SK-N-SH (cell line): ENCODE measurements around the gene CCDC57. TPM values are rescaled to one million over a fixed set of nuclear protein-coding genes. Genes with fewer than 3 reads are reported as not detected.

Source experiments
- CTCF ChIA-PET: fragments of 300-600, 350-600 bp; formaldehyde crosslinking; extraction: SDS; loops from one replicate; lab custom pipeline; 2021; lab: Yijun Ruan, JAX
- POLR2A ChIA-PET: fragments of 350-600 bp; sonication (Branson Sonifier 250); formaldehyde crosslinking; extraction: SDS; loops from one replicate; lab custom pipeline; 2020; ENCODE audit warnings: antibody characterized with exemption, inconsistent platforms; lab: Yijun Ruan, JAX
- DNase-seq: peaks from one replicate; pipeline ENCODE4 v3.0.0; 2012
- H2AFZ ChIP-seq: fragments of 200-600 bp; sonication (generic); 2 replicates; pipeline ENCODE4 v1.8.1; 2016; ENCODE audit warnings: antibody characterized with exemption, mild to moderate bottlenecking, low read depth
- H3F3A ChIP-seq: fragments of 200-600 bp; sonication (generic); replicated peaks from 2 replicates; pipeline ENCODE3; 2016; ENCODE audit warnings: antibody characterized with exemption, mild to moderate bottlenecking; ENCODE audit not compliant: insufficient read depth
- H3K27ac ChIP-seq, 2 experiments: fragments of 200-500 bp in 1 of 2; fragments of 200-600 bp in 1 of 2; sonication (Bioruptor generic) in 1 of 2; sonication (generic), shearing (Covaris generic) in 1 of 2; 2 replicates each; pipeline versions ENCODE4 v1.5.1 to v1.6.1; 2014 to 2016; ENCODE audit warnings: low read depth in 2 of 2, inconsistent platforms in 1 of 2, low read length in 1 of 2, mild to moderate bottlenecking in 1 of 2, mixed read lengths in 1 of 2
- H3K27me3 ChIP-seq: fragments of 200-600 bp; sonication (generic), shearing (Covaris generic); 2 replicates; pipeline ENCODE4 v1.6.1; 2016; ENCODE audit warnings: mixed run types; ENCODE audit not compliant: insufficient read depth
- H3K36me3 ChIP-seq, 2 experiments: fragments of 200-500 bp in 1 of 2; fragments of 200-600 bp in 1 of 2; sonication (Bioruptor generic) in 1 of 2; sonication (generic) in 1 of 2; replicated peaks in 1 of 2; 2 replicates each; pipeline versions ENCODE3 to v1.5.1; 2014 to 2016; ENCODE audit warnings: low read length in 1 of 2, mild to moderate bottlenecking in 1 of 2; ENCODE audit not compliant: insufficient read depth in 2 of 2, control insufficient read depth in 1 of 2
- H3K4me1 ChIP-seq, 2 experiments: fragments of 200-500 bp in 1 of 2; fragments of 200-600 bp in 1 of 2; sonication (Bioruptor generic) in 1 of 2; sonication (generic), shearing (Covaris generic) in 1 of 2; 2 replicates each; pipeline versions ENCODE4 v1.5.1 to v1.6.1; 2014 to 2016; ENCODE audit warnings: low read depth in 1 of 2, low read length in 1 of 2, mixed run types in 1 of 2; ENCODE audit not compliant: insufficient read depth in 2 of 2, control insufficient read depth in 1 of 2
- H3K4me2 ChIP-seq: fragments of 200-600 bp; sonication (generic), shearing (Covaris generic); 2 replicates; pipeline ENCODE4 v1.6.1; 2017; ENCODE audit warnings: mixed run types
- H3K4me3 ChIP-seq, 2 experiments: fragments of 200-500 bp in 1 of 2; fragments of 200-600 bp in 1 of 2; sonication (Bioruptor generic) in 1 of 2; sonication (generic), shearing (Covaris generic) in 1 of 2; 2 replicates each; pipeline versions ENCODE4 v1.5.1 to v1.8.1; 2014 to 2016; ENCODE audit warnings: low read depth in 2 of 2, inconsistent platforms in 1 of 2, low read length in 1 of 2, mild to moderate bottlenecking in 1 of 2, mixed read lengths in 1 of 2, moderate library complexity in 1 of 2
- H3K79me2 ChIP-seq: fragments of 200-600 bp; sonication (generic); 2 replicates; pipeline ENCODE4 v1.8.1; 2017; ENCODE audit warnings: mild to moderate bottlenecking; ENCODE audit not compliant: insufficient read depth
- H3K9ac ChIP-seq: fragments of 200-600 bp; sonication (generic); 2 replicates; pipeline ENCODE4 v1.6.1; 2017; ENCODE audit warnings: mixed run types
- H3K9me2 ChIP-seq: fragments of 200-600 bp; sonication (generic); 2 replicates; pipeline ENCODE4 v1.6.1; 2017; ENCODE audit warnings: mixed run types
- H3K9me3 ChIP-seq: fragments of 200-600 bp; sonication (generic); 2 replicates; pipeline ENCODE4 v1.6.1; 2017; ENCODE audit warnings: mixed run types, mild to moderate bottlenecking, moderate library complexity
- H4K20me1 ChIP-seq: fragments of 200-600 bp; sonication (generic); 2 replicates; pipeline ENCODE4 v1.6.1; 2017; ENCODE audit warnings: mild to moderate bottlenecking, mixed run types; ENCODE audit not compliant: insufficient read depth
- EP300 ChIP-seq, 2 experiments: IDR thresholded peaks; 2 replicates each; pipeline versions ENCODE4 v1.4.0 to v1.6.1; 2012; ENCODE audit warnings: borderline replicate concordance in 1 of 2, low read depth in 1 of 2, low read length in 1 of 2
- EZH2phosphoT487 ChIP-seq: fragments of 200-600 bp; sonication (generic); IDR thresholded peaks from 2 replicates; pipeline ENCODE4 v1.6.1; 2017; ENCODE audit warnings: low read depth, mixed run types, mild to moderate bottlenecking, antibody characterized with exemption, moderate library complexity, borderline replicate concordance
- MEF2A ChIP-seq: IDR thresholded peaks from 2 replicates; pipeline ENCODE4 v1.4.0; 2012; ENCODE audit warnings: low read depth, borderline replicate concordance
- POLR2AphosphoS5 ChIP-seq: IDR thresholded peaks from 2 replicates; pipeline ENCODE4 v1.6.1; 2012; ENCODE audit warnings: low read depth, low read length
- SIN3A ChIP-seq: IDR thresholded peaks from 2 replicates; pipeline ENCODE4 v1.6.1; 2012; ENCODE audit warnings: low read depth, mild to moderate bottlenecking, low read length, moderate library complexity, borderline replicate concordance
- SMC3 ChIP-seq: IDR thresholded peaks from 2 replicates; pipeline ENCODE4 v1.6.1; 2012; ENCODE audit warnings: low read depth, low read length, improper control_type of control experiment
- TCF12 ChIP-seq: IDR thresholded peaks from 2 replicates; pipeline ENCODE4 v1.4.0; 2012
- WGBS: methylation state at CpG from one replicate; pipeline ENCODE4 v1.1.6; 2017; ENCODE audit warnings: low lambda C conversion rate; 5-methylcytosine and 5-hydroxymethylcytosine counted together
- polyA plus RNA-seq, 3 experiments: library from polyadenylated mRNA; depleted of rRNA; stranded (reverse); fragments of >200 nt; gene quantifications; 2 replicates each; pipeline ENCODE4 v1.2.3, GENCODE V29; 2012
- TF ChIP-seq, protein P1 (sequence below): IDR thresholded peaks from 2 replicates; pipeline ENCODE4; 2012
- TF ChIP-seq, protein P2 (sequence below): IDR thresholded peaks from 2 replicates; pipeline ENCODE4 v1.4.0; 2012; ENCODE audit warnings: low read depth
- TF ChIP-seq, protein P3 (sequence below): fragments of 200-600 bp; sonication (generic); IDR thresholded peaks from 2 replicates; pipeline ENCODE4 v1.6.1; 2017; ENCODE audit warnings: antibody characterized with exemption, mild to moderate bottlenecking, moderate library complexity
- TF ChIP-seq, protein P4 (sequence below): fragments of 150-350 bp; IDR thresholded peaks from 2 replicates; pipeline ENCODE4 v1.6.1; 2016; ENCODE audit warnings: mild to moderate bottlenecking, low read depth, low read length

The CCDC57 gene
- polyA plus RNA-seq, 1 of the 3 experiments (the other 2 are of a cell fraction), result 68.6 TPM

DNA sequence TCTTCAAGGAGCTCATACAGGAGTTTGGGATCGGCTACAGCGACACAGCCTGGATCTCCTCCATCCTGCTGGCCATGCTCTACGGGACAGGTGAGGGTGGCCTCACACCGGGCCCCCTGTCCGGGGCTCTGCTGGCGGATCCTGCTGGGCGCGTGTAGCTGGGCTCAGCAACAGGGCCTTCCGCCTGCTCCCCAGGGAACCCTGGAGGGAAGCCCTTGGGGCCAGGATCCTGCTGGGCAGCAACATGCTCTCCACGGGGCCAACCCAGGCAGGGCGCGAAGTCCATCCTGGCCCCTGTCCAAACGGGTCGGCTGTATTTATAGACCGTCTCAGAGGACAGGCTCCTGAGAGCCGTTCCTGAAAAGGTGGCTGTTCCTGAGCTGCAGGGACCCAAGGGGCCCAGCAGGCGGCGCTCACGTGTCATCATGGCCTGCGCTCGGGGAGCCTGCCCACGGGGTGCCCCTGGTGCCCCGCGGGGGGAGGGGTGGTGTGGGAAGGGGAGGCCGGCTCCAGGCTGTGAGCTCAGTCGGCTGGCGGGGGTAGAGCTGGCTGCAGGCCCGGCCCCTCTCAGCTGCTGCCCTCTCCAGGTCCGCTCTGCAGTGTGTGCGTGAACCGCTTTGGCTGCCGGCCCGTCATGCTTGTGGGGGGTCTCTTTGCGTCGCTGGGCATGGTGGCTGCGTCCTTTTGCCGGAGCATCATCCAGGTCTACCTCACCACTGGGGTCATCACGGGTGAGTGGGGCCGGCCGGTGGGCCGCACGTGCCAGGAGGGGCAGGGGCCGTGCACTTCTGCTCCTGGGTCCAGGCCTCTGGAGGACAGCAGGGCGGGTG, 23.7 kb upstream of the CCDC57 start (continued):
- no peak for TF ChIP-seq MEF2A
- no peak for TF ChIP-seq EZH2phosphoT487

DNA sequence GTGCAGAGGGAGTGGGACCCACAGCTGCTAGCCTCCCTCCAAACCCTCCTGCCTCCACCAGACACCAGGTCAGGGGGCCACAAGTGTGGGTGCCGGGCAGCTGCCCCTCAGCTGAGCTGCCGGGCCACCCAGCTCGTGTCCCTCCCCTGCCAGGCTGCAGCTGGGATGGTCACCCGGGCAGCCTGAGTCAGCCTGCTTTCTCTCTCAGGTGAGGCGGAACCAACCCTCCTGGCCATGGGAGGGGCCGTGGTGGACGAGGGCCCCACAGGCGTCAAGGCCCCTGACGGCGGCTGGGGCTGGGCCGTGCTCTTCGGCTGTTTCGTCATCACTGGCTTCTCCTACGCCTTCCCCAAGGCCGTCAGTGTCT, 23.1 kb upstream of the CCDC57 start:
- H3K4me2 ChIP-seq, result no peak overlapping the region
- peaks cover 64% of the 10 kb centered on the region for H4K20me1 ChIP-seq
- no peak overlapping the region; a peak in 1 of 4 replicates for H3K27ac ChIP-seq
- no peak overlapping the region for H3K9ac ChIP-seq
- ChIA-PET POLR2A (interaction anchor here (1.0 to 1.9 kb wide), 3 partner anchors 14 to 57 kb away, joined by 3 to 5 read pairs (median 5); no protein-coding TSS in a partner anchor), CTCF (interaction anchor here (0.6 to 10.9 kb wide), 47 partner anchors 9 to 522 kb away, joined by 3 to 153 read pairs (median 5); partner anchors contain the start of genes CD7, CSNK1D, HEXD and OGFOD3)
- H3K79me2 ChIP-seq, result peaks cover 80% of the 10 kb centered on the region
- H2AFZ ChIP-seq, result no peak overlapping the region
- no peak overlapping the region for H3K4me3 ChIP-seq
- no peaks in the 10 kb centered on the region for H3K9me2 ChIP-seq
- peaks cover 17 to 42% of the 10 kb centered on the region in 2 experiments for H3K36me3 ChIP-seq
- no peaks in the 10 kb centered on the region for H3K27me3 ChIP-seq
- H3K9me3 ChIP-seq, result no peaks in the 10 kb centered on the region
- no peak for DNase-seq
- H3F3A ChIP-seq, result peaks cover 16% of the 10 kb centered on the region
- H3K4me1 ChIP-seq, result peaks cover 15 to 27% of the 10 kb centered on the region in 2 experiments; a peak in 3 of 4 replicates
- TF ChIP-seq, protein P1, sequence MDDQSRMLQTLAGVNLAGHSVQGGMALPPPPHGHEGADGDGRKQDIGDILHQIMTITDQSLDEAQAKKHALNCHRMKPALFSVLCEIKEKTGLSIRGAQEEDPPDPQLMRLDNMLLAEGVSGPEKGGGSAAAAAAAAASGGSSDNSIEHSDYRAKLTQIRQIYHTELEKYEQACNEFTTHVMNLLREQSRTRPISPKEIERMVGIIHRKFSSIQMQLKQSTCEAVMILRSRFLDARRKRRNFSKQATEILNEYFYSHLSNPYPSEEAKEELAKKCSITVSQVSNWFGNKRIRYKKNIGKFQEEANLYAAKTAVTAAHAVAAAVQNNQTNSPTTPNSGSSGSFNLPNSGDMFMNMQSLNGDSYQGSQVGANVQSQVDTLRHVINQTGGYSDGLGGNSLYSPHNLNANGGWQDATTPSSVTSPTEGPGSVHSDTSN, result no peak
- no peak for TF ChIP-seq SIN3A
- TF ChIP-seq, protein P2, sequence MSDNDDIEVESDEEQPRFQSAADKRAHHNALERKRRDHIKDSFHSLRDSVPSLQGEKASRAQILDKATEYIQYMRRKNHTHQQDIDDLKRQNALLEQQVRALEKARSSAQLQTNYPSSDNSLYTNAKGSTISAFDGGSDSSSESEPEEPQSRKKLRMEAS, result no peak
- TF ChIP-seq, protein P3, sequence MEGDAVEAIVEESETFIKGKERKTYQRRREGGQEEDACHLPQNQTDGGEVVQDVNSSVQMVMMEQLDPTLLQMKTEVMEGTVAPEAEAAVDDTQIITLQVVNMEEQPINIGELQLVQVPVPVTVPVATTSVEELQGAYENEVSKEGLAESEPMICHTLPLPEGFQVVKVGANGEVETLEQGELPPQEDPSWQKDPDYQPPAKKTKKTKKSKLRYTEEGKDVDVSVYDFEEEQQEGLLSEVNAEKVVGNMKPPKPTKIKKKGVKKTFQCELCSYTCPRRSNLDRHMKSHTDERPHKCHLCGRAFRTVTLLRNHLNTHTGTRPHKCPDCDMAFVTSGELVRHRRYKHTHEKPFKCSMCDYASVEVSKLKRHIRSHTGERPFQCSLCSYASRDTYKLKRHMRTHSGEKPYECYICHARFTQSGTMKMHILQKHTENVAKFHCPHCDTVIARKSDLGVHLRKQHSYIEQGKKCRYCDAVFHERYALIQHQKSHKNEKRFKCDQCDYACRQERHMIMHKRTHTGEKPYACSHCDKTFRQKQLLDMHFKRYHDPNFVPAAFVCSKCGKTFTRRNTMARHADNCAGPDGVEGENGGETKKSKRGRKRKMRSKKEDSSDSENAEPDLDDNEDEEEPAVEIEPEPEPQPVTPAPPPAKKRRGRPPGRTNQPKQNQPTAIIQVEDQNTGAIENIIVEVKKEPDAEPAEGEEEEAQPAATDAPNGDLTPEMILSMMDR, result no peak
- TF ChIP-seq TCF12, result no peak
- TF ChIP-seq EP300 (IDR thresholded peaks at IDR 0.05; ENCODE audit: borderline replicate concordance in 1 of 2, low read depth in 1 of 2, low read length in 1 of 2), result no peak
- no peak for TF ChIP-seq POLR2AphosphoS5
- no peak for TF ChIP-seq EZH2phosphoT487
- TF ChIP-seq SMC3, result no peak
- TF ChIP-seq, protein P4, sequence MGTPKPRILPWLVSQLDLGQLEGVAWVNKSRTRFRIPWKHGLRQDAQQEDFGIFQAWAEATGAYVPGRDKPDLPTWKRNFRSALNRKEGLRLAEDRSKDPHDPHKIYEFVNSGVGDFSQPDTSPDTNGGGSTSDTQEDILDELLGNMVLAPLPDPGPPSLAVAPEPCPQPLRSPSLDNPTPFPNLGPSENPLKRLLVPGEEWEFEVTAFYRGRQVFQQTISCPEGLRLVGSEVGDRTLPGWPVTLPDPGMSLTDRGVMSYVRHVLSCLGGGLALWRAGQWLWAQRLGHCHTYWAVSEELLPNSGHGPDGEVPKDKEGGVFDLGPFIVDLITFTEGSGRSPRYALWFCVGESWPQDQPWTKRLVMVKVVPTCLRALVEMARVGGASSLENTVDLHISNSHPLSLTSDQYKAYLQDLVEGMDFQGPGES, result no peak
- 66% methylated on average over 8 of the region's 15 CpGs for WGBS
